Measurements from ENCODE around the gene ADGRG2. TPM values are rescaled to one million over a fixed set of nuclear protein-coding genes. Genes with fewer than 3 reads are reported as not detected.

Gene ADGRG2
- total RNA-seq, 1 donor from 2014 or later: not detected

GRCh38 chrX:18956303-18957032, 165.8 kb downstream of the ADGRG2 start:
- intact Hi-C loops (cut with micrococcal nuclease): no loop called here
- H3K27ac Mint-ChIP-seq: no peak overlapping the region
- H3K9me3 Mint-ChIP-seq: no peaks in the 10 kb centered on the region
- peaks cover 17% of the 10 kb centered on the region for H3K4me1 Mint-ChIP-seq (ENCODE audit: low read depth)
- H3K36me3 Mint-ChIP-seq (ENCODE audit: low read depth): no peaks in the 10 kb centered on the region
- no peak for DNase-seq (ENCODE audit: low spot score)
- no peak overlapping the region for H3K4me3 Mint-ChIP-seq
- H3K27me3 Mint-ChIP-seq (ENCODE audit: insufficient read depth): no peaks in the 10 kb centered on the region

- H3K27me3 Mint-ChIP-seq (ENCODE audit: insufficient read depth): no peaks in the 10 kb centered on the region
- H3K9me3 Mint-ChIP-seq: no peaks in the 10 kb centered on the region
- H3K4me3 Mint-ChIP-seq: no peak overlapping the region
- H3K36me3 Mint-ChIP-seq (ENCODE audit: low read depth): no peaks in the 10 kb centered on the region
- no peak overlapping the region for H3K27ac Mint-ChIP-seq
- intact Hi-C loops (cut with micrococcal nuclease): loop anchor here (2.0 kb wide), 1 partner anchor 29 kb away; the partner anchor contains the start of gene PHKA2
- peaks cover 14% of the 10 kb centered on the region for H3K4me1 Mint-ChIP-seq (ENCODE audit: low read depth)
- no peak for DNase-seq (ENCODE audit: low spot score)
These were observed 166.6 kb downstream of the ADGRG2 start for GRCh38 chrX:18955676-18956075.

- no peak overlapping the region for H3K27ac Mint-ChIP-seq
- peaks cover 2% of the 10 kb centered on the region for H3K36me3 Mint-ChIP-seq (ENCODE audit: low read depth)
- intact Hi-C loops (cut with micrococcal nuclease): no loop called here
- H3K4me1 Mint-ChIP-seq (ENCODE audit: low read depth): peaks cover 8% of the 10 kb centered on the region
- H3K9me3 Mint-ChIP-seq: no peaks in the 10 kb centered on the region
- no peak for DNase-seq (ENCODE audit: low spot score)
- H3K4me3 Mint-ChIP-seq: no peak overlapping the region
- H3K27me3 Mint-ChIP-seq (ENCODE audit: insufficient read depth): no peaks in the 10 kb centered on the region
These were observed 171.2 kb downstream of the ADGRG2 start for GRCh38 chrX:18951032-18951431.

DNA sequence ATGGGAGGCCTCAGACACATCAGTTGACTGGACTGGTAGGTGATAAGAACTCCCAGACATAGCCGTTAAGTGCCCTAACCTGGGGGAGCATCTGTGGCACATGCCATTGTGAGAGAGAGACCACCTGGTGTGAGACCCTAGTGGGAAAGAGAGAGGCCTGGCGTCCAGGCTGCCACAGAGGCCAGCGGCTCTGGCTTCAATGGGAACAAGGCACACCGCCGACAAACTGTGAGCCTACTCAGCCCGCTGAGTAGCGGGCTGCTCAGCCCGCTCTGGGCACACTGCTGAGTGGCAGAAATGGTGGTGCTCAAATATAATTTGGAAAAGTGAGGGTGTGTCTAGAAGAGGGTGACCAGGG, 172.3 kb downstream of the ADGRG2 start:
- H3K27ac Mint-ChIP-seq: no peak overlapping the region
- H3K27me3 Mint-ChIP-seq (ENCODE audit: insufficient read depth): no peaks in the 10 kb centered on the region
- no peaks in the 10 kb centered on the region for H3K9me3 Mint-ChIP-seq
- no peak overlapping the region for H3K4me3 Mint-ChIP-seq
- no peak for DNase-seq (ENCODE audit: low spot score)
- peaks cover 2% of the 10 kb centered on the region for H3K36me3 Mint-ChIP-seq (ENCODE audit: low read depth)
- H3K4me1 Mint-ChIP-seq (ENCODE audit: low read depth): peaks cover 5% of the 10 kb centered on the region
- intact Hi-C loops (cut with micrococcal nuclease): no loop called here

- peaks cover 2% of the 10 kb centered on the region for H3K36me3 Mint-ChIP-seq (ENCODE audit: low read depth)
- peaks cover under 1% of the 10 kb centered on the region for H3K4me1 Mint-ChIP-seq (ENCODE audit: low read depth)
- H3K4me3 Mint-ChIP-seq: no peak overlapping the region
- no peak for DNase-seq (ENCODE audit: low spot score)
- intact Hi-C loops (cut with micrococcal nuclease): no loop called here
- no peaks in the 10 kb centered on the region for H3K9me3 Mint-ChIP-seq
- H3K27me3 Mint-ChIP-seq (ENCODE audit: insufficient read depth): no peaks in the 10 kb centered on the region
- H3K27ac Mint-ChIP-seq: no peak overlapping the region
These were observed 172.9 kb downstream of the ADGRG2 start for GRCh38 chrX:18949291-18949943.

GRCh38 chrX:18946611-18947010, 175.7 kb downstream of the ADGRG2 start:
- Mint-ChIP-seq H3K27ac (no peak overlapping the region), H3K4me1 (ENCODE audit: low read depth) (no peaks in the 10 kb centered on the region), H3K4me3 (no peak overlapping the region), H3K36me3 (ENCODE audit: low read depth) (peaks cover 2% of the 10 kb centered on the region), H3K9me3 (no peaks in the 10 kb centered on the region), H3K27me3 (ENCODE audit: insufficient read depth) (no peaks in the 10 kb centered on the region)
- intact Hi-C loops (cut with micrococcal nuclease): no loop called here
- DNase-seq (ENCODE audit: low spot score): no peak

DNA sequence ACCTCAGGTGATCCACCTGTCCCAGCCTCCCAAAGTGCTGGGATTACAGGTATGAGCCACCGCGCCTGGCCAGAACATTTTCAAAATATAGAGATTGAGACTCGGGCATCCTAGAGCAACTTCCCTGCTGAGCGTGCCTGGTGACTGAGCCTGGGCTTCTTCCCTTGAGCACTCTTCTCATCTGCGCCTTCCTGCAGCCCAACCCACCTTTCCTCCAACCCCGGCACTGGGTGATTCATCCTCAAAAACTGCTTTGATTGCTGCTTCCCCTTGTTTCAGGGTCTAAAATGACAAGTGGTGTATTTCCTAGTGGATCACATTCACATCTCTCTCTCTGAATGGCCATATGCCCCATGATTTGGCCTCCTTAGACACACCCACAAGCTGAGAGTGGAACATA, 176.1 kb downstream of the ADGRG2 start:
- intact Hi-C loops (cut with micrococcal nuclease): no loop called here
- H3K27ac Mint-ChIP-seq: no peak overlapping the region
- no peak overlapping the region for H3K4me3 Mint-ChIP-seq
- H3K36me3 Mint-ChIP-seq (ENCODE audit: low read depth): peaks cover 4% of the 10 kb centered on the region
- no peaks in the 10 kb centered on the region for H3K27me3 Mint-ChIP-seq (ENCODE audit: insufficient read depth)
- no peaks in the 10 kb centered on the region for H3K9me3 Mint-ChIP-seq
- H3K4me1 Mint-ChIP-seq (ENCODE audit: low read depth): no peaks in the 10 kb centered on the region
- no peak for DNase-seq (ENCODE audit: low spot score)

- peaks cover 4% of the 10 kb centered on the region for H3K36me3 Mint-ChIP-seq (ENCODE audit: low read depth)
- intact Hi-C loops (cut with micrococcal nuclease): no loop called here
- no peak overlapping the region for H3K4me3 Mint-ChIP-seq
- no peaks in the 10 kb centered on the region for H3K27me3 Mint-ChIP-seq (ENCODE audit: insufficient read depth)
- no peak overlapping the region for H3K27ac Mint-ChIP-seq
- DNase-seq (ENCODE audit: low spot score): no peak
- H3K9me3 Mint-ChIP-seq: no peaks in the 10 kb centered on the region
- H3K4me1 Mint-ChIP-seq (ENCODE audit: low read depth): no peaks in the 10 kb centered on the region
These were observed 176.8 kb downstream of the ADGRG2 start for GRCh38 chrX:18945483-18945882.

DNA sequence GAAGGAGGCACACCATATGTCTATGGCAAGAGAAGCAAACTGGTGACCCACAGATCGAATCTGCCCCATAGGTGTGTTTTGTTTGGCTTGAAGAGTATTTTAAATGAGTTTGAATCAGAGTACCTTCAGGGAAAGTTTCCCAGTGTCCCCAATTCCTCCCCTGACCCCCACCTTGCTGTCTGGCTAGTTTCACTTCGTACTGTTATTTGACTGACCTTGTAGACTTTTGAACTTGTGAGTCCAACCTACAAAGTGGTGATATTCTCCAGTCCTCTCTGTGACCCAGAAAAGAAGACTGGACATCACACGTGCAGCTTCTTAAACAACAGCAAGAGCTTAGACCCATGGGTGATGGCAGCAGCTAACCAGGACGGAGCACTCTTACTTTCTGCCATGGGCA, 177.8 kb downstream of the ADGRG2 start:
- intact Hi-C loops (cut with micrococcal nuclease): no loop called here
- H3K9me3 Mint-ChIP-seq: no peaks in the 10 kb centered on the region
- no peaks in the 10 kb centered on the region for H3K4me1 Mint-ChIP-seq (ENCODE audit: low read depth)
- peaks cover 2% of the 10 kb centered on the region for H3K36me3 Mint-ChIP-seq (ENCODE audit: low read depth)
- H3K27me3 Mint-ChIP-seq (ENCODE audit: insufficient read depth): no peaks in the 10 kb centered on the region
- no peak for DNase-seq (ENCODE audit: low spot score)
- no peak overlapping the region for H3K4me3 Mint-ChIP-seq
- H3K27ac Mint-ChIP-seq: no peak overlapping the region

- no peaks in the 10 kb centered on the region for H3K4me1 Mint-ChIP-seq (ENCODE audit: low read depth)
- intact Hi-C loops (cut with micrococcal nuclease): no loop called here
- H3K9me3 Mint-ChIP-seq: no peaks in the 10 kb centered on the region
- H3K27ac Mint-ChIP-seq: no peak overlapping the region
- DNase-seq (ENCODE audit: low spot score): no peak
- peaks cover 2% of the 10 kb centered on the region for H3K36me3 Mint-ChIP-seq (ENCODE audit: low read depth)
- H3K4me3 Mint-ChIP-seq: no peak overlapping the region
- H3K27me3 Mint-ChIP-seq (ENCODE audit: insufficient read depth): no peaks in the 10 kb centered on the region
These were observed 180.4 kb downstream of the ADGRG2 start for GRCh38 chrX:18941896-18942295.

Other genes starting within 250 kb of the ADGRG2 start
- 20.0 and 20.3 TPM in 2 replicates for gene PHKA2, start 138.4 kb downstream of the ADGRG2 start, total RNA-seq
- gene PDHA1, start 221.5 kb upstream of the ADGRG2 start, total RNA-seq: 213 and 218 TPM in 2 replicates

Measured in activated T-helper 1 cell treated with anti-CD3 and anti-CD28 coated beads, Interleukin-12 subunit alpha, Interleukin-12 subunit beta, Interleukin-2, Interleukin-4 antibody, amounts not matched to agents 30 ng/mL and 10 ng/mL and 1 ng/mL, durations not matched to agents 14 hours and 24 hours and 36 hours (primary cell).